GM19025 (cell line): ENCODE measurements around the gene TNIP1.

Source experiments
- ATAC-seq: cut with Tn5 transposase; IDR thresholded peaks from one replicate; pipeline ENCODE4 v1.9.1; 2021; ENCODE audit warnings: mild to moderate bottlenecking, low read depth, moderate library complexity; ENCODE audit not compliant: unreplicated experiment

TNIP1 gene

GRCh38 chr5:151106043-151106442 lies 25.2 kb upstream of the TNIP1 start:
- ATAC-seq: no peak

GRCh38 chr5:151105561-151105960 lies 24.7 kb upstream of the TNIP1 start:
- ATAC-seq: no peak

GRCh38 chr5:151104795-151105194 lies 24.0 kb upstream of the TNIP1 start:
- ATAC-seq: no peak

GRCh38 chr5:151101746-151102145 lies 20.9 kb upstream of the TNIP1 start:
- ATAC-seq: no peak

- no peak for ATAC-seq
These were observed 20.3 kb upstream of the TNIP1 start for GRCh38 chr5:151101151-151101550.

GRCh38 chr5:151100681-151101080 lies 19.8 kb upstream of the TNIP1 start:
- no peak for ATAC-seq

GRCh38 chr5:151098768-151099121 lies 17.9 kb upstream of the TNIP1 start:
- ATAC-seq: no peak

- peak; percentile 43 for ATAC-seq
These were observed 17.3 kb upstream of the TNIP1 start for GRCh38 chr5:151097820-151098767.

GRCh38 chr5:151097061-151097460 lies 16.2 kb upstream of the TNIP1 start:
- no peak for ATAC-seq

- ATAC-seq: no peak
These were observed 15.2 kb upstream of the TNIP1 start for GRCh38 chr5:151096001-151096373.

GRCh38 chr5:151095341-151096000 lies 14.6 kb upstream of the TNIP1 start:
- ATAC-seq: no peak

GRCh38 chr5:151094852-151095245 lies 14.0 kb upstream of the TNIP1 start:
- ATAC-seq: no peak

GRCh38 chr5:151094030-151094851 lies 13.4 kb upstream of the TNIP1 start:
- peak; percentile 65 for ATAC-seq

- no peak for ATAC-seq
These were observed 12.6 kb upstream of the TNIP1 start for GRCh38 chr5:151093476-151093889.

- no peak for ATAC-seq
These were observed 11.9 kb upstream of the TNIP1 start for GRCh38 chr5:151092762-151093161.

GRCh38 chr5:151089726-151090125 lies 8.9 kb upstream of the TNIP1 start:
- ATAC-seq: no peak

- ATAC-seq: no peak
These were observed 8.2 kb upstream of the TNIP1 start for GRCh38 chr5:151088986-151089385.

GRCh38 chr5:151087486-151087885 lies 6.7 kb upstream of the TNIP1 start:
- ATAC-seq: no peak

GRCh38 chr5:151086905-151087360 lies 6.1 kb upstream of the TNIP1 start:
- peak; percentile 66 for ATAC-seq

GRCh38 chr5:151086192-151086869 lies 5.5 kb upstream of the TNIP1 start:
- no peak for ATAC-seq
